Globus pallidus (tissue), 1 donor: Measurements from ENCODE around the gene LRRC8D.

Experiments used
- DNase-seq: peaks from one replicate; pipeline ENCODE4 v3.0.0-alpha.2; 2015; ENCODE audit warnings: low spot score

The LRRC8D gene

GRCh38 chr1:89807503-89807902 is 13.3 kb upstream of the LRRC8D start:
- DNase-seq = no peak

- no peak for DNase-seq
Measured at GRCh38 chr1:89807983-89808382, 12.8 kb upstream of the LRRC8D start.

DNA sequence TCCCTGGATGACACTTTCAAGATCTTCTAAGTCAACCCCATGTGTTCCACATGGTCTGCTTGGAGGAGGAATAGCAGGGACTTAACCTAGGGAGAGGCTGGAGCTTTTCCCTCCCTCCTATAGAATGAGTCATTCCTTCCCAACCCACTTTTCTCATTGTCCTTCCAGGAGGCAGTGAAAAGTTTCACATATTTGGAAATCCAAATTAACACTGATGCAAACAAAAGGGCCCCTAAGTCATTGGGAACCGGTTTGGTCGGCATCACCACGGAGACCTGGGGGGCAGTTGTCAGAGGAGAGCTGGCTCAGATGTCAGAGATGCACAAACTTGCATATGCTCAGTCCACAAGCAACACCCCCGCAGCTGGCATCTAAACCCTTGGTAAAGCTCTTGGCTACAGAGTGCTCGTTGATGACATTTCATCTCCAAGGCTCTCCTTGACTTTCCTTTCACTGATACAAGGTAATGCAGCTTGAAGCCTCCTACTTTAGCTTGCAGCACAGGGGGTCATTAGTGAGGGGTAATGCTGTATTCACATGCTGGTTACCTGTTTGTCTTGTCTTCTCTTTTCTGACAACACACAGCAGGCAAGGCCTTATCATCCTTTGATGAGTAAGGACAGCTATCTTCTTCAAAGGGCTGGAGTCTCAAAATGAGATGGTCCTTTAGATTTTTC is 12.3 kb upstream of the LRRC8D start:
- no peak for DNase-seq

DNA sequence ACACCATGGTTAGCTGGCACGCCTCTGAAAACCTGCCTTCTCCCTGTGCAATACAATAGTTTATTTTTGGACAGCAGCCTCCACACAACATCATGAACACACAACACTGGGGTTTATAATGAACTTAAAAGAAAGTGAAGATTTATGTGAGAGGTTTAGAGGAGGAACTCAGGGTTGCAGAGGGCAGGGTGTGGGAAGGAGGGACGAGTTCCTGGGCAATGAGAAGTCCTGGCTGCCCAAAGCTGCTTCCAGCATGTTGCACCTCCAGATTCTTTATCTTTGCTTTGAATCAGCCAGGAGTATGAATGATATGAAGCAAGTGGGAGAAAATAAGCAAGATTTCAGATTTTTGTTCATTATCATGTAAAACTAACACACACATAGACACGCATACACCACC is 11.3 kb upstream of the LRRC8D start:
- DNase-seq = no peak

DNA sequence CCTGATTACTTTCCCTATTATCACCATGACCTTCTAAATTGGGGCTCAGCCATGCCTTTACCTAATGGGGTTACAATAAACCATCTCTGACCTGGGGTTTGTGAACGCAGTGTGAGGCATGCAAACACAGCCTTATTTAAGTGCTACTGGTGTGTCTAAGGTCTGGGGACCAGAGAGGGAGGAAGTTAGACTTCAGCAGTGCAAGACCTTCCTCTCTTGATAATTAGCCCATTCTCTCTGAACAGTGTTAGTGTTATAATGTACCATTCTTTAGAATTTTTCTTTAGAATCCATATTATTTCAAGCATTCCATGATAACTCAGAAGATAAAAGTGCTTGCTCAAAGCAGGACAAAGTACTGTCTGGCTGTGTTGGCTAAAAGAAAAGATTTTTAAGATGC is 10.5 kb upstream of the LRRC8D start:
- DNase-seq = no peak

- no peak for DNase-seq
Measured at GRCh38 chr1:89810880-89811279, 10.0 kb upstream of the LRRC8D start.

GRCh38 chr1:89812992-89813391 is 7.8 kb upstream of the LRRC8D start:
- DNase-seq = no peak

DNA sequence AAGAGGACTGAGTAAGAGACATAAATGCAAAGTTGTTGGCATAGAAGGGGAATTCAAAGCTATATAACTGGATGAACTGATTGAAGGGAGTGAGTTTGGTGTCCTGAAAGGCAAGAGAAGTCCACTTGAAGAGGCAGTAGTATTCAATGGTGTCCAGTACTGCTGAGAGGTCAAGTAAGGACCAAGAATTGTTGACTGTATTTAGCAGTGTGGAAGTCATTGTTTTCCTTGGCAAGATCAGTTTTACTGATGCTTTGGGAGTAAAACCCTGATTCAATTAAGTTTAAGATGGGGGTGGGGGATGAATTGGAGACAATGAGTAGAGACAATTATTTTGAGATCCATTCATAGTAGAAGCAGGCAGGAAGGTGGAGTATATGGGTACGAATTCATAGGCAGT is 5.8 kb upstream of the LRRC8D start:
- no peak for DNase-seq

DNA sequence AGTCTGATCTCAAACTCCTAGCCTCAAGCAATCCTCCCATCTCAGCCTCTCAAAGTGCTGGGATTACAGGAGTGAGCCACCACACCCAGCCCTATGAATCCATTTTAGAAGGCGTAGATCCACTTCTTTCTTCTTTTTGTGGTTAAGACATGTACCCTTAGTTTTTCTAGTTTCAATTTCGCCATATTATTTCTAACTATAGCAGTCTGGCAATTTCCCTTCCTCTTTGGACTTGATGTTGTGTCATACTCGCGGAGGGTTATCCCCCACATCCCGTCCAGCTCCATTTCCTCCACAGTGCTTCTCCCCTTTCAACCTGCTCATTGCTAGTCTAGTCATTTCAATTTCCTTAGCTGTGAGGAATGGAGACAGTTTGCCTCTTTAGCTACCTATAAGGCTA is 5.2 kb upstream of the LRRC8D start:
- no peak for DNase-seq

DNA sequence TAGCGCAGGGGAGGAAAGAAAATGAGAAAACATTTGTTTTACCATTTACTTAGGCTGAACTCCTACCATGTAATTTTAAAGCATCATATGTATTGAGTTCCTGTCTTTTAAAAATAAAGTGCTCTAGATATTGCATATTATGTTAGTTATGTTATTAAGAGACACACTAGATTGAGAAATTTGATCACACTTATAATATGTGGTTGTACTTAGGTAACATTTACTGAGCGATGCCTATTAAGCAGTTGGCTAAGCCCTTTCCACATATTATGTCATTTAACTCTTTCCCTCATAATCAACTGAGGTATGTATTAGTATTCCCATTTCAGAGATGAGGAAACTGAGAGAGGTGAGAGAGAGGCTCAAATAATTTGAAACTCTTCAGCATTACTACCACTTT is 4.5 kb upstream of the LRRC8D start:
- DNase-seq = no peak

- no peak for DNase-seq
Measured at GRCh38 chr1:89821322-89822108, 683 bp downstream of the LRRC8D start.

DNA sequence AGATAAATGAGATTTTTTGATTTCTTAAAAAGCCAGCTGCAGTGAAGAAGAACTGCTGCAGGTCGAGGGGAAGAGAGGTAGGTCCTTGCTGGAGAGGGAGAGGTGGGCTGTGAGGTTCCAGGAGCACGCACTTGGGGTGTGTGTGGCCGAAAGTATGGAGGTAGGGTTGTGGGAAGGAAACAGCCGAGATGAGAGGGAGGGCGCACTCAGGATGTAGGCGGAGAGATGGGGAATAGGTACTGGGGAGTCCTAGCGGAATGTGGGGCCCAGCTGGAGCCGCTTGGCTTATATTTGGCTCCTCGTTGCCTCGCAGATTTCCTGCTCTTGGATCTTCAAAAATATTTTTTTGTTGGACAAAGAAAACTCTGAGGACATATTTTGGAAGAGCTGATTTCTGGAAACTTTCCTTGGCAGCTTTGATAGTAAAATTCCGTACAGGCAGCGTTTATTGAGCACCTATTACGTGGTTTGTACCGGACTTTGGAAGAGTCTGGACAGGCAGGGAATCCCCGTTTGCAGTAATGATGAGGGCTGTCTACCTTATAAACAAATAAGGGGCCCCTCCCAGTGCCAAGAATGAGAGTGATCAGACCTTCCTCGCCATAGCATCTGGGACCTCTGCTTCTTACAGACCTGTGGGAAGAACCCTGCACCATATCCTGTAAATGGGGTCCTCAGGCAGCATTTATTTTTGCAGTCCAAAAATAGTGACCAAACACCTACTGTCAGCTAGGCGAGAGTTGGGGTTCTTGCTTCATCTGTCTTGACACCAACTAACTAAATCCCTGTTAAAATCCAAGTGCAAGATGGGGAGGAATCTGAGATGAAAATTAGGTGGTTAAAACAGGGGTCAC is 1.5 kb downstream of the LRRC8D start:
- no peak for DNase-seq

GRCh38 chr1:89822999-89823628 is 2.3 kb downstream of the LRRC8D start:
- no peak for DNase-seq

- no peak for DNase-seq
Measured at GRCh38 chr1:89823679-89824292, 3.0 kb downstream of the LRRC8D start.

- DNase-seq = no peak
Measured at GRCh38 chr1:89826594-89826993, 5.8 kb downstream of the LRRC8D start.

DNA sequence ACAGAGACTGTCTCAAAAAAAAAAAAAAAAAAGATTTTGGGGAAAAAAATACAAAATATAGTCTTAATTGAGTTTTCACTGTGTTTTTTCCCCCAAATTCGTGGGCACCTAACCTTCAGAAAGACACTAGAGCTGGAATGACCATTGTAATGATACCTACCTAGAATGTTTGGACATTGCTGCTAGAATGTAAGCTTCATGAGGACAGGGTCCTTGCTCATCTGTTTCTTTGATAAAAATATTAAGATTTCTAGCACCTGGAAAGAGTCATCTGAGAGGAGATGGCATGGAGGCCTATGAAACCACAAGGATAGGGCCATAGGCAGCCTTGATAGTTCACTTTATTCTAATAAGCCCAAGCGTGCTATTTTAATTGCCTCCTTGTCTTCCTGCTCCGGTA is 6.5 kb downstream of the LRRC8D start:
- DNase-seq = no peak

- DNase-seq = no peak
Measured at GRCh38 chr1:89827902-89828301, 7.1 kb downstream of the LRRC8D start.

DNA sequence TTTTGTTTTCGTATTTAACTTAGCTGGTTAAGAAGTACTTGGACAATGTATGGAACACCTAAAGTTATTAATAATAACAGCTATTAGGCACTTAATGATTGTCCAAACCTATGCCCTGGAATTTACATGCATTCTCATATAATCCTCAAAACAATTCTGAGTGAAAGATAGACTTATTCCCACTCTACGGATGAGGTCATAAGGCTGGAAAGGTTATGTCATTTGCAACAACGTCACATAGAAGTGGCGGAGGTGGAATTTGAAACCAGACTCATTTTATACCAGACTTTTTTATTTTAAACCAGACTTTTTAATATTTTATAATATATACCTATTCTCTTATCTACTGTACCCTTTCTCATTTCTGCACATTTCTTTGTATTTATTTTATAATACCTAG is 8.4 kb downstream of the LRRC8D start:
- DNase-seq = no peak

GRCh38 chr1:89831462-89832120 is 10.8 kb downstream of the LRRC8D start:
- peak; percentile 81 for DNase-seq

- DNase-seq = peak; percentile 82
Measured at GRCh38 chr1:89832496-89833127, 11.8 kb downstream of the LRRC8D start.
